HG02973 (cell line): Measurements from ENCODE around the gene CSTA.

ENCODE experiments used
- ATAC-seq: cut with Tn5 transposase; IDR thresholded peaks from one replicate; pipeline ENCODE4 v1.9.1; 2021; ENCODE audit warnings: moderate library complexity; ENCODE audit not compliant: unreplicated experiment

Gene CSTA

GRCh38 chr3:122324871-122325323 is at the start of gene CSTA:
TSS of gene CSTA (plus strand) at chr3:122325248. CDS start at chr3:122325293, 45 bp downstream.
- ATAC-seq = no peak

GRCh38 chr3:122281891-122282290 is 43.2 kb upstream of the CSTA start:
- ATAC-seq = no peak

GRCh38 chr3:122283796-122284445 is 41.1 kb upstream of the CSTA start:
- ATAC-seq = no peak

- ATAC-seq = no peak
Observed at GRCh38 chr3:122284486-122284885, 40.6 kb upstream of the CSTA start.

GRCh38 chr3:122294359-122294758 is 30.7 kb upstream of the CSTA start:
- ATAC-seq = no peak

GRCh38 chr3:122295266-122296062 is 29.6 kb upstream of the CSTA start:
- no peak for ATAC-seq

- peak; percentile 64 for ATAC-seq
Observed at GRCh38 chr3:122298239-122298638, 26.8 kb upstream of the CSTA start.

- ATAC-seq = no peak
Observed at GRCh38 chr3:122299215-122299614, 25.8 kb upstream of the CSTA start.

- ATAC-seq = no peak
Observed at GRCh38 chr3:122299872-122300460, 25.1 kb upstream of the CSTA start.

- ATAC-seq = peak; percentile 49
Observed at GRCh38 chr3:122301063-122301462, 24.0 kb upstream of the CSTA start.

GRCh38 chr3:122305818-122306621 is 19.0 kb upstream of the CSTA start:
- no peak for ATAC-seq

- no peak for ATAC-seq
Observed at GRCh38 chr3:122306622-122306953, 18.5 kb upstream of the CSTA start.

GRCh38 chr3:122307094-122307687 is 17.9 kb upstream of the CSTA start:
- ATAC-seq = no peak

GRCh38 chr3:122307976-122308375 is 17.1 kb upstream of the CSTA start:
- no peak for ATAC-seq

- no peak for ATAC-seq
Observed at GRCh38 chr3:122310361-122310760, 14.7 kb upstream of the CSTA start.

- ATAC-seq = no peak
Observed at GRCh38 chr3:122312826-122313225, 12.2 kb upstream of the CSTA start.

- no peak for ATAC-seq
Observed at GRCh38 chr3:122313281-122313680, 11.8 kb upstream of the CSTA start.

GRCh38 chr3:122314228-122314876 is 10.7 kb upstream of the CSTA start:
- no peak for ATAC-seq

- no peak for ATAC-seq
Observed at GRCh38 chr3:122315619-122316018, 9.4 kb upstream of the CSTA start.

GRCh38 chr3:122316368-122316767 is 8.7 kb upstream of the CSTA start:
- ATAC-seq = no peak
